ENCODE measurements around the gene PLCH1.

- peak in 1 of 3 experiments; percentile 42 for TF ChIP-seq CTCF (optimal IDR thresholded peaks at IDR 0.05 in 1 of 3, IDR thresholded peaks at IDR 0.05 in 1 of 3, conservative IDR thresholded peaks at IDR 0.05 in 1 of 3; ENCODE audit: extremely low read depth in 1 of 3, insufficient read depth in 2 of 3, low read length in 3 of 3)
- TF ChIP-seq EZH2 (IDR thresholded peaks at IDR 0.05; ENCODE audit: low read length): no peak
Measured at GRCh38 chr3:155701882-155702465, 42.9 kb downstream of the PLCH1 start.
